AML-193 (cell line): ENCODE measurements around the gene ZXDC.

ENCODE experiments used
- DNase-seq, 2 experiments: peaks; one replicate each; lab custom pipeline; 2025; lab: John Stamatoyannopoulos, UW

The ZXDC gene

DNA sequence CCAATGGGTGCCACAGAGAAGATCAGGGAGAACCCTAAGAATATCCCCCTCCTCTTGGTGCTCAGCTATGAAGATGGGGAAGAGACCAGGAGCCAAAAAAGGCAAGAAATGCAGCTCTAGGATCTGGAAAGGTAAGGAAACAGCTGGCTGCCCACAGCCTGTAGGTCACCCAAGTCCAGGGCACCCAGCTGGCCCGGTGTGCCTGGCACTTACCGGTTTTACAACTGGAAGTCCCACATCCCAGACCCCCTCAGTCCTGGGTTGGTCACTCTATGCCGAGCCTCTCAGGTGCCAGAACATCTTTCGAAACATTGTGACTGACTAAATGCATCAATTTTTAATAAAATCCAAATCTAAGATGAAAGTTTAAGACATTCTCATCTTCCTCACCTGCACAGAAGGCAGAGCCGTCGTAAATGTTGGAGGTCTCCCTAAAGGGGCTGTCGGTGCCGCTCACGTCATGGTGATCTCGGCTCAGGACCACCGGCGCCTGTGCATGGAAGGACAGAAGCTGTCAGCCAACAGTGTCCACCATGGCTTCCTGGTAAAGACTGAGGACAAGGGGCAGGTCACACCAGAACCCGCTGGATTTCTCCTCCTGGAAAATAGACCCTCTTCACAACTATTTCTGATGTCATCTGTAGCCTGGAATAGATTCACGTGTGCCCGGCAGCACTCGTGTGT lies 13.3 kb upstream of the ZXDC start:
- DNase-seq, result no peak

GRCh38 chr3:126488185-126488584 lies 12.5 kb upstream of the ZXDC start:
- DNase-seq, result no peak

- DNase-seq, result peak; percentile 66 to 78
These were observed 11.6 kb upstream of the ZXDC start for GRCh38 chr3:126487151-126487771.

GRCh38 chr3:126486360-126486847 lies 10.7 kb upstream of the ZXDC start:
- DNase-seq, result no peak

DNA sequence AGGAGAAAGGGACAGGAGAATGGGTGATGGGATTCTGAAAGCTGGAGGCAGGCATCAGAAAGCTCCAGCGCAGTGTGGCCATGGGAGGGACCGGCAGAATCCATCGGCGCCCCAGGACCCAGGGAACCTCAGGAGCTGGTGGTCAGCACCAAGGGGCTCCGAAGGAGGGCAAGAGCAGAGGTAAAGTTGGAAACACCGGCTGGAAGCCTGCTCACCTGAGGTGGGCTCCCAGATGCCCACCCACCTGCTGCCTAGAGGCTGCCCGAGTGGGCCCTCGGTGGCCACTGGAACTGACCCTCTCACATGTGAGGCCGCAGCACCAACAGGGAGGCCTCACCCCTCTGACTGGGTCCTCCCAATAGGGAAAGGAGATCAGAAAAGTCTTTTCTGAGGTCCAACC lies 10.3 kb upstream of the ZXDC start:
- no peak for DNase-seq

DNA sequence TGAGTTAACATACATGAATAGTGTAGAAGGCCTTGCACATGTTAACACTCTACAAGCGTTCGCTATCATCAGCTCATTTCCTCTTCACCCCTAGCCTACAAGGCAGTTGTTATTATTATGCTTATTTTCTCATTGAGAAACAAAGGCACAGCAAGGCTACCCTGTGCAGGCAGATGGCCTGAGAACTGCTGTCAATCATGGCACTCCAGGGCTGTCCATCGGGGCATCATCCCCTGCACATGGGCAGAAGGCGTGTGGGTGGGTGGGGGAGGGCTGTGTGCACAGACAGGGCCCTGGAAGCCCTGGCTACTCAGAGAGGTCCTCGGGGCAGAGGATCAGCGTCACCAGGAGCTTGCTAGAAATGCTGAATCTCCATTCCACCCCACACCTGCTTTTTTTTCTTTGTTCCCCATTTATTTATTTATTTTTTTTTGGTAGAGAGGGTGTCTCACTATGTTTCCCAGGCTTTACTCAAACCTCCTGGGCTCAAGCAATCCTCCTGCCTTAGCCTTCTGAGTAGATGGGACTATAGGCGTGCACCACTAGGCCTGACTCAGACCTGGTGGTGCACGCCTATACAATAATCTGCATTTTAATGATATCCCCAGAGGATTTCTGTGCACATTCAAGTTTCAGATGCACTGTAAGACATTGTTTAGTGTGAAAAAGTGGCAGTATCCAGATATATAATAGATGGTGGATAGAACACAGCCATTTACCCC lies 9.6 kb upstream of the ZXDC start:
- DNase-seq, result no peak

- DNase-seq, result no peak
These were observed 9.0 kb upstream of the ZXDC start for GRCh38 chr3:126484662-126485061.

- no peak for DNase-seq
These were observed 8.5 kb upstream of the ZXDC start for GRCh38 chr3:126484148-126484547.

- DNase-seq, result no peak
These were observed 7.7 kb upstream of the ZXDC start for GRCh38 chr3:126483321-126483761.

DNA sequence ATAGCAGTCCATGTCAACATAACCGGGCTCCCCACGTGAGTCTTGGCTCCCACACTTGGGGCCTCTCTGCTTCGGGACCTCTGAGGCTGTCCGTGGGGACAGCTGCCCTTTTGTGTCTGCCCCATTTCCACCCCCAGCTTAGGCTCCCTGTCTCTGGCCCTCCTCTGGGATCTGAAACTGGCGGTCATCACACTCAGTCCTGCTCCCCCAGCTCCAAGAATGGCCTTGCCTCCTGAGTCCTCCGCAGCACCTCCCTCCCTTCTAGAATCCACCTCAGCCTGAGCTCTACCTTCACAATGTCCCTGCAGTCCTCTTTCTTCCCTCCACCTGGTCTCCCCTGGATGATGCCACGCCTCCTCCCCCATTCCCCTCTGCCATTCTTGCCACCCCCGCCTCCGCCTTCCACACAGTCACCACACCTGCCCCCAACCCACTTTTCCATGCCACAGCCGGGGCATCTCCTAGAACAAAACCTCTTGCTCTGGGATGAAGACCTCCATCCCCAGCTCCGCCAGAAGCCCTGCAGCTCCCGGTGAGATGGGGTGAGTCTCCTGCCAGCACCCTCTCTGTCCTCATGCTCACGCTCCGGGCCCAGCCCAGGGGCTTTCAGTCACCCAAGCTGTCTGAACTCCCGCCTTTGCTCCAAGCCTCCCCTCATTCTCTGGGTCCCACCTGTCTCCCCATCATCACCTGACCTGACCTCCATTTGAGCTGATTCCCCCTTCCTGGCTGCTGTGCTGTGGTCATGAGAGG lies 7.0 kb upstream of the ZXDC start:
- DNase-seq, result no peak

DNA sequence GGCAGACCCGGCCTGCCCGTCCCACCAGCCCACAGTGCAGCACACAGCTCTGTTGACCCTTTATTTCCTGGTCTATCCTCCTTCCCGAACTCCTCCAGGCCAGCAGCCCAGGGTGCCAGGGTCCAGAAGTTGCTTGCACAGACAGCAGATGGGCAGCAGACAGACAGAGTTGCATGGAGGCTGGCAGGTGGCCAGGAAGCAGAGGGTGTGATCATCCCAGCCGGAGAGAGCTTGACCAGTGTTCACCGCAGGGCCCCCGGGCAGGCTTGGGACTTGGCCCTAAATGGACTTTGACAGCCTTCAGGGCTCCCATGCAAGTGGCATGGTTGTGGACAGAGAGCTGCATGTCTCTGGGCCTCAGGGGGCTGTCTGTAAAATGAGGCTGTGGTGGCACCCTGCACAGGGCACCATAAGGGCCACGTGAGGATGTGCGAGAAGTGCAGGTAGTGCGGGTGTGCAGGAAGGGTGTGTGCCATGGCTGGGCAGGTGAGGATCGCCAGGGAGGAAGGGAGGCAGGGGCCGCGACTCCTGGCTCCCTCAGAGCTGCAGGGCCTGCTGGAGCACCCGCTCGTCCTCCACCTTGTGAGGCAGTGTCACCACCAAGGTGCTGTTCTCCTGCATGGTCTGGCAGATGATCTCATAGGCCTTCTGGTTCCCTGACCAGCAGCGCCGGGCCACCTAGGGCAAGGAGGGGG lies 6.3 kb upstream of the ZXDC start:
- no peak for DNase-seq

GRCh38 chr3:126480861-126481260 lies 5.2 kb upstream of the ZXDC start:
- no peak for DNase-seq

DNA sequence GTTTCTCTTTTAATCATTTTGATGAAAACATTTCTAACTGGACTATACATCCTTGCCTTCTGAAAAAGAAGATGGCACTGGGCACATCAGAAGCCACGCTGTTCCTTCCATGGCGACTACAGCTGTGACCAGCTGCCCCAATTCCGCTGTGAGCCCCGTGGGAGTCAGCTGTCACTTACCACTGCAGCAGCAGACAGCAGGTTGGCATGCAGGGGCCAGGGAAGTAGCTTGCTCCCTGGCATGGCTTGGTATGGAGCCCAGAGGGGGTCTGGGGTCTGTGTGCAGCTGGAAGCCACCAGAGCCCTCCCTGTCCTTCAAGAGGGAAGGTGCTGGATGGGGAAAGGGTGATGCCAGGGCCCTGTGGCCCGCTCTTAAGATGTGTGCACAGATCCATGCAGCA lies 4.5 kb upstream of the ZXDC start:
- no peak for DNase-seq

GRCh38 chr3:126479642-126480041 lies 4.0 kb upstream of the ZXDC start:
- no peak for DNase-seq

- DNase-seq, result no peak
These were observed 3.1 kb upstream of the ZXDC start for GRCh38 chr3:126478581-126479310.

DNA sequence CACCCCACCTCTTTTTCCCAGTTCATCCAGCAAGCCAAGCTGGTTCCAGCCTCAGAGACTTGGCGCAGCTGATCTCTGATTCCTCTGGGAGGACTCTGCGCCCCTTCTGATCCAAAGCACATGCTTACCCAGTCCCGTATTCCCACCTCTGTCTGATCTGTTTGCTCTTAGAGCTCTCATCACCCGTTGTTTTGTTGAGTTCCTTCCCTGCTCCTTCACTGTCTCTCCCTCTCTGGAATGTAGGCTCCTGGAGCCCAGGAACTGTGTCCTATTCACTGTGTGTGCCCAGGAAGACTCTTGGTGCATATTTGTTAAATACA lies 1.3 kb upstream of the ZXDC start:
- DNase-seq, result no peak

GRCh38 chr3:126476166-126477060 lies 722 bp upstream of the ZXDC start:
- DNase-seq, result peak; percentile 64 to 72

DNA sequence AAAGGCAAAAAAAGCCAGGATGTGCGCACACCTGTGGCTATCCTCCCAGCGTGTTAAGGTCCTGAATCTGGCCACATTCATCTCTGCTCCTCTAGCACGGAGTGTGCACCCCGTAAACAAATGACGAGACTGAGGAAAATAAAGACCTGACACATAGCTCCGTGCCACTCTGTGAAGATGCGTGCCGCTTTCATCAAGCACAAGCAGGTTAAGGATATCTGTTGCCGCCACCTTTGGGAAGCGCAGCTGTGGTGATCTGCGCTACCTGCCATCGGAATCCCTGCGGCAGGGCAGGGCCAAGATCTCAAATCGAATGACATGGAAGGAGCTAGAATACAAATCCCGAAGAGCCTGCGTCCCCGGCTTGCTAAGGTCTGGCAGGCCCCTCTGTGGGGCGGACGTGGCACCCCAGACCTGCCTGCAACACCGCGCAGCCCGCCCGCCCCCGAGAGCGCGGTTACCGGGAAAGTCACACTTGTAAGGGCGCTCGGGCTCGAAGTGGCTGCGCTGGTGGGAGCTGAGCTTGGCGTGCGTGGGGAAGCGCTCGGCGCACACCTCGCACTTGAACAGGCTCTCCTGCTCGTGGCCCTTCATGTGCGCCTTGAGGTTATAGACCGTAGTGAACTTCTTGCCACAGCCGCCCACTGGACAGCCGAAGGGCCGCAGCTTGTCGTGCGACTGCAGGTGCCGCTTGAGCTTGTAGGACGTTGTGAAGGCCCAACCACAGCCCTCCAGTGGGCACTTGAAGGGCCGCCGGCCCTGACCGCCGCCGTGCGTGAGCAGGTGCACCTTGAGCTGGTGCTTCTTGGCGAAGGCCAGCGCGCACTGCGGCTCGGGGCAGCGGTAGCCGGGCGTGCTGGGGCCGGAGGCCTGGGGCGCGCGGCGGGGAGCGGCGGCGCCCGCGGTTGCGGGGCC lies 936 bp downstream of the ZXDC start:
- DNase-seq, result peak; percentile 20 to 55
